ENCODE results near the gene EXOC3L1. TPM values are rescaled to one million over a fixed set of nuclear protein-coding genes. Genes with fewer than 3 reads are reported as not detected.

Gene EXOC3L1
- total RNA-seq, 2 experiments from 2014 or later: not detected

GRCh38 chr16:67170949-67171649 is 18.8 kb downstream of the EXOC3L1 start:
- peak overlapping the region; percentile 12 for H3K4me3 ChIP-seq (ENCODE audit: low read length)
- H3K27ac ChIP-seq (ENCODE audit: low read depth in 1 of 2, low read length in 2 of 2): no peak overlapping the region
- Mint-ChIP-seq H3K4me3 (no peak overlapping the region), H3K27me3 (peaks cover 88% of the 10 kb centered on the region), H3K27ac (no peak overlapping the region), H3K9me3 (no peaks in the 10 kb centered on the region), H3K4me1 (ENCODE audit: low read depth) (peaks cover 39% of the 10 kb centered on the region), H3K36me3 (ENCODE audit: low read depth) (no peaks in the 10 kb centered on the region)
- intact Hi-C loops (cut with DNase I, micrococcal nuclease): no loop called here
- H3K4me1 ChIP-seq (ENCODE audit: insufficient read depth, low read length): peaks cover 48% of the 10 kb centered on the region
- TF ChIP-seq CTCF (IDR thresholded peaks at IDR 0.05): no peak
- ATAC-seq (ENCODE audit: poor library complexity) (no peak), DNase-seq (no peak)
- H3K36me3 ChIP-seq (ENCODE audit: insufficient read depth, low read length): no peaks in the 10 kb centered on the region
- H3K9me3 ChIP-seq (ENCODE audit: control insufficient read depth in 1 of 2, insufficient read depth in 1 of 2, low read length in 2 of 2): peaks cover 0 to 14% of the 10 kb centered on the region in 2 experiments
- POLR2A ChIA-PET: interaction anchor here (0.6 to 2.5 kb wide), 2 partner anchors 11 to 25 kb away, joined by 3 to 16 read pairs; partner anchors contain the start of genes FBXL8 and TRADD
- CTCF ChIA-PET: interaction anchor here (0.6 kb wide), 1 partner anchor 130 kb away, joined by 3 read pairs; no protein-coding TSS in a partner anchor
- peaks cover 61 to 62% of the 10 kb centered on the region in 2 experiments for H3K27me3 ChIP-seq (ENCODE audit: control insufficient read depth in 1 of 2, insufficient read depth in 2 of 2, low read length in 2 of 2)

- Mint-ChIP-seq H3K36me3 (ENCODE audit: low read depth) (no peaks in the 10 kb centered on the region), H3K27ac (no peak within 1 kb of the TSS), H3K9me3 (no peaks in the 10 kb centered on the region), H3K27me3 (peaks cover 85% of the 10 kb centered on the region), H3K4me1 (ENCODE audit: low read depth) (peaks cover 40% of the 10 kb centered on the region), H3K4me3 (peak within 1 kb of the TSS; percentile 62)
- Histone ChIP-seq H3K36me3 (ENCODE audit: insufficient read depth, low read length) (no peaks in the 10 kb centered on the region), H3K27ac (ENCODE audit: low read depth in 1 of 2, low read length in 2 of 2) (no peak within 1 kb of the TSS), H3K9me3 (ENCODE audit: control insufficient read depth in 1 of 2, insufficient read depth in 1 of 2, low read length in 2 of 2) (peaks cover 0 to 16% of the 10 kb centered on the region in 2 experiments), H3K4me3 (ENCODE audit: low read length) (peak within 1 kb of the TSS; percentile 19), H3K27me3 (ENCODE audit: control insufficient read depth in 1 of 2, insufficient read depth in 2 of 2, low read length in 2 of 2) (peaks cover 66 to 69% of the 10 kb centered on the region in 2 experiments), H3K4me1 (ENCODE audit: insufficient read depth, low read length) (peaks cover 51% of the 10 kb centered on the region)
- DNase-seq (peak in 4 of 14 experiments; percentile 29 to 59 (median 46)), ATAC-seq (ENCODE audit: poor library complexity) (no peak)
- no peak for TF ChIP-seq CTCF (IDR thresholded peaks at IDR 0.05)
- POLR2A ChIA-PET: interaction anchor here (1.6 to 2.5 kb wide), 2 partner anchors 10 to 13 kb away, joined by 3 to 16 read pairs; partner anchors contain the start of genes FBXL8 and TRADD
- intact Hi-C loops (cut with DNase I, micrococcal nuclease): no loop called here
- CTCF ChIA-PET: interaction anchor here (0.6 to 1.9 kb wide), 4 partner anchors 15 to 189 kb away, joined by 3 to 7 read pairs (median 3); no protein-coding TSS in a partner anchor
Measured at GRCh38 chr16:67170168-67170948, 19.6 kb downstream of the EXOC3L1 start, which contains the start of gene NOL3. TSS of gene NOL3 (plus strand) at chr16:67170538.

- no peak overlapping the region for H3K27ac Mint-ChIP-seq
- intact Hi-C loops (cut with DNase I, micrococcal nuclease): loop anchor here in 1 of 2 experiments (2.0 kb wide), 1 partner anchor 27 kb away; no protein-coding TSS in a partner anchor
Measured at GRCh38 chr16:67169642-67170167, 20.2 kb downstream of the EXOC3L1 start.

More at GRCh38 chr16:67169642-67170167, 20.2 kb downstream of the EXOC3L1 start:
- Mint-ChIP-seq H3K36me3 (ENCODE audit: low read depth) (no peaks in the 10 kb centered on the region), H3K27me3 (peaks cover 88% of the 10 kb centered on the region), H3K9me3 (no peaks in the 10 kb centered on the region), H3K4me1 (ENCODE audit: low read depth) (peaks cover 46% of the 10 kb centered on the region), H3K4me3 (peak overlapping the region; percentile 62)
- Histone ChIP-seq H3K27me3 (ENCODE audit: control insufficient read depth in 1 of 2, insufficient read depth in 2 of 2, low read length in 2 of 2) (peaks cover 70 to 75% of the 10 kb centered on the region in 2 experiments), H3K27ac (ENCODE audit: low read depth in 1 of 2, low read length in 2 of 2) (no peak overlapping the region), H3K4me3 (ENCODE audit: low read length) (peak overlapping the region; percentile 19), H3K36me3 (ENCODE audit: insufficient read depth, low read length) (no peaks in the 10 kb centered on the region), H3K9me3 (ENCODE audit: control insufficient read depth in 1 of 2, insufficient read depth in 1 of 2, low read length in 2 of 2) (peaks cover 0 to 23% of the 10 kb centered on the region in 2 experiments), H3K4me1 (ENCODE audit: insufficient read depth, low read length) (peaks cover 51% of the 10 kb centered on the region)
- peak in 4 of 14 experiments; percentile 38 to 62 (median 59) for DNase-seq
- TF ChIP-seq CTCF (IDR thresholded peaks at IDR 0.05): peak; percentile 44
- ChIA-PET POLR2A (interaction anchor here (1.6 to 2.5 kb wide), 2 partner anchors 10 to 12 kb away, joined by 3 to 16 read pairs; partner anchors contain the start of genes FBXL8 and TRADD), CTCF (interaction anchor here (0.7 to 1.9 kb wide), 4 partner anchors 14 to 188 kb away, joined by 3 to 7 read pairs (median 3); no protein-coding TSS in a partner anchor)
- ATAC-seq (ENCODE audit: poor library complexity): no peak
